GM18502 (cell line): ENCODE data around the gene ANKRD30B.
"Not testable (repeated sequence)": the region's sequence is repeated elsewhere in the genome, so short reads cannot be mapped to it uniquely, and the experiment has no call there.

Experiments used
- ATAC-seq: cut with Tn5 transposase; IDR thresholded peaks from one replicate; pipeline ENCODE4 v1.9.1; 2021; ENCODE audit warnings: mild to moderate bottlenecking; ENCODE audit not compliant: unreplicated experiment, poor library complexity

The ANKRD30B gene

DNA sequence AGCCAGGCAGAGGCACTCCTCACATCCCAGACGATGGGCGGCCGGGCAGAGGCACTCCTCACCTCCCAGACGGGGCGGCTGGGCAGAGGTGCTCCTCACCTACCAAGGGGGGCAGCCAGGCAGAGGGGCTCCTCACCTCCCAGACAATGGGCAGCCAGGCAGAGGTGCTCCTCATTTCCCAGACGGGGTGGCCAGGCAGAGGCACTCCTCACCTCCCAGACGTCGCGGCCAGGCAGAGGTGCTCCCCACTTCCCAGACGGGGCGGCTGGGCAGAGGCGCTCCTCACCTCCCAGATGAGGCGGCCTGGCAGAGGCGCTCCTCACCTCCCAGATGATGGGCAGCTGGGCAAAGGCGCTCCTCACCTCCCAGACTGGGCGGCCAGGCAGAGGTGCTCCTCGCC is 107.7 kb downstream of the ANKRD30B start:
- ATAC-seq, result not testable (repeated sequence)

DNA sequence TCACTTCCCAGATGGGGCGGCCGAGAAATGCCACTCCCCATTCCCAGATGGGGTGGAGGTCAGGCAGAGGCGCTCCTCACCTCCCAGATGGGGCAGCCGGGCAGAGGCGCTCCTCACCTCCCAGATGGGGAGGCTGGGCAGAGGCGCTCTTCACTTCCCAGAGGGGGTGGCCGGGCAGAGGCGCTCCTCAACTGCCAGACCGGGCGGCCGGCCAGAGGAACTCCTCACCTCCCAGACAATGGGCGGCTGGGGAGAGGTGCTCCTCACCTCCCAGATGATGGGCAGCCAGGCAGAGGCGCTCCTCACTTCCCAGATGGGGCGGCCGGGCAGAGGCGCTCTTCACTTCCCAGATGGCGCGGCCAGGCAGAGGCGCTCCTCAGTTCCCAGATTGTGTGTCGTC is 108.3 kb downstream of the ANKRD30B start:
- not testable (repeated sequence) for ATAC-seq

DNA sequence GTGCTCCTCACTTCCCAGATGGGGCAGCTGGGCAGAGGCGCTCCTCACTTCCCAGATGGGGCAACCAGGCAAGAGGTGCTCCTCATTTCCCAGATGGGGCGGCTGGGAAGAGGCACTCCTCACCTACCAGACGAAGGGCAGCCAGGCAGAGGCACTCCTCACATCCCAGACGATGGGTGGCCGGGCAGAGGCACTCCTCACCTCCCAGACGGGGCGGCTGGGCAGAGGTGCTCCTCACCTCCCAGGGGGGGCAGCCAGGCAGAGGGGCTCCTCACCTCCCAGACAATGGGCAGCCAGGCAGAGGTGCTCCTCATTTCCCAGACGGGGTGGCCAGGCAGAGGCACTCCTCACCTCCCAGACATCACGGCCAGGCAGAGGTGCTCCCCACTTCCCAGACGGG is 110.5 kb downstream of the ANKRD30B start:
- ATAC-seq, result not testable (repeated sequence)

DNA sequence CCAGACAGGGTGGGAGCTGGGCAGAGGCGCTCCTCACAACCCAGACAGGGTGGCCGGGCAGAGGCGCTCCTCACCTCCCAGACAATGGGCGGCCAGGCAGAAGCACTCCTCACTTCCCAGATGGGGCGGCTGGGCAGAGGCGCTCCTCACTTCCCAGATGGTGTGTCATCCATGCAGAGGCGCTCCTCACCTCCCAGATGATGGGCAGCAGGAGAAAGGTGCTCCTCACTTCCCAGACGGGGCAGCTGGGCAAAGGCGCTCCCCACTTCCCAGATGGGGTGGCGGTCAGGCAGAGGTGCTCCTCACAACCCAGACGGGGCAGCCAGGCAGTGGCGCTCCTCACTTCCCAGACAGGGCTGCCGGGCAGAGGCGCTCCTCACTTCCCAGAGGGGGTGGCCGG is 112.0 kb downstream of the ANKRD30B start:
- ATAC-seq, result not testable (repeated sequence)

DNA sequence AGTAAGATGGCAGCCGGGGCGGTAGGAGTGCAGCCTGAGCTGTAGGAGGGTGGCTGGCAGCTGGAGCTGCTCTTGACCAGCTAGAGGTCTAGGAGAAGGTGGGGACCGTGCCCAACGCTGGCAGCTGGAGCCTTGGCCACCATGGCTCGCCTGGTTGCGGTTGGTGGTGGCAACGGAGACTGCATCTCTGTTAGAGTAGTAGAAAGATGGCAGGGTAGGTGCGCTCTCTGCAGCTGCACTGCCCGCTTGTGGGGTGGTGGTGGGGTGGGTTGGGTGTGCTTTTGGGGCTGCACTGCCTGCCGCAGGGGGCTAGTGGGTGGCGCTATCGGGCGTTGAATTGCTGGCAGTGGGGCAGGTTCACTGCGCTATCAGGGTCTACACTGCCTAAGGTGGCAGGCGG is 118.5 kb downstream of the ANKRD30B start:
- ATAC-seq, result not testable (repeated sequence)

DNA sequence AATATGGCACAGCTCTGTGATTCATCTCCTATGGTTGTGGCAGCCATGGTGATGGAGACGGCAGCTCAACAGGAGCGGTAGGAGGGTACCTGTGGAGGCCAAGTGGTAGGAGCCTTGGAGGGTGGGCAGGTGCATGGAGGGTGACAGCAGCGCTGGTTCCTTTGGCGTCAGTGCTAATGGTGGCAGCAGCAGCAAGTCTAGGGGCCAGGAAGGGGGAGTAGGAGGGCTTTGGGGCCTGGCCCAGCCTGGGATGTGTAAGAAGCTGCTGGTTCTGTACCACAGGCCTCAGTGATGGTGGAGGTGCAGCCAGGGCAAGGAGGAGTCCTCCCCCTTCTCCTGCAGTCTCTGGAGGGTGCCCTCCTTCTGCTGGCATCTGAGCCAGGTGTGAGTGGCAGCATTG is 120.0 kb downstream of the ANKRD30B start:
- ATAC-seq, result not testable (repeated sequence)

DNA sequence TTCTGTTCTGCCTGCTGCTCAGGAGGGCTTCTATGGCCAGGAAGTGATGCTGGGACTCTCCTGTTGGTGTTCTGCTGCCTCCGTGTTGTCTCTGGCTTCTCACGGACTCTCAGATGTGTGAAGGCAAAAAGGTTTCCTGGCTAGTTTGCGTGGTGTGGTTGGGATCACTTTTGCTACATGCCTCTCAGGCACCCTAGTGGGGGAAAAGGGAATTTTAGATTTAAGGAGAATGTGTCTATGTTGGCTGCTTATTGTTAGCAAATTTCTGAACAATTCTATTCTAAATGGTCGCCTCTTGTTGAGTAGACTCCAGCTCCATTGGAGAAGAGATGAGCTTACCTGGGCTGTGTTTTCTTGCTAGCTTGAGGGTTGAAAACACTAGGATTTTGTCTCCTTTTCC is 120.9 kb downstream of the ANKRD30B start:
- ATAC-seq, result not testable (repeated sequence)

DNA sequence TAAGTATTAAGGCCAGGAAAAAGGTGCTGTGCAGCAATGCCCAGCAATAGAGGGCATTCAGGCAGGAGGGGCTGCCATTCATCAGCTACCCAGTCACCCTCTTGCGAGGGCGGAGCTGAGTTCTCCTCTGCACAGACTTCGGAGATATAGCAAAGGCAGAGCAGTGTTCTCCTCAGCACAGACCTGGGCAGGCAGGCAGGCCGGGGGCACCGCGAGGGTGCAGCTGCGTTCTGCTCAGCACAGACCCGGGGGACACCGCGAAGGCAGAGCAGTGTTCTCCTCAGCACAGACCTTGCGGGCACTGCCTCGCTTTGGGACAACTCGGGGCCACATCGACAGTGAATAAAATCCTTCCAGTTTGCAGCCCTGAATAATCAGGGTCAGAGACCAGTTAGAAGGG is 130.9 kb downstream of the ANKRD30B start:
- ATAC-seq, result not testable (repeated sequence)

DNA sequence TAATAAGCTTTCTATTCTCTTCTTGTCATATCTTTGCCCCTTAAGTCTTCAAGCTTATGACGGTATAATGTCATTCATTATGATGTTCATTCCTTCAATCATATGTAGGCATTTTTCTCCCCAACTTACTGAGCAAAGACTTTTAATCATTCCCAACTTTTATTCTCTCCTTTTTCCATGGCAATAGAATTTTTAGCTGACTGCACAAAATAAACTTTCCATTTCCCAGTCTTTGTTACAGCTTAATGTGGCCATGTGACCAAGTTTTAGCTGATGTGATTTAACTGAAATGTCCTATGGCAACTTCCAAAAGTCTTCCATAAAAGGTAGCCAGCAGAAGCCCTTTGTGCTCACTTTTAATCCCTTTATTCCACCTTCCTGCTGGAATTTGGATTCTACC is 152.5 kb downstream of the ANKRD30B start:
- no peak for ATAC-seq
